GM12891 (cell line): ENCODE measurements around the gene IPCEF1.

Source experiments
- DNase-seq: peaks from one replicate; pipeline ENCODE4 v3.0.0; 2011; ENCODE audit warnings: low spot score; ENCODE audit not compliant: insufficient read length
- FAIRE-seq: peaks from 2 replicates; lab custom pipeline; 2011; peaks lifted over from hg19 to GRCh38; lab: Jason Lieb, UNC
- PAX5 ChIP-seq: IDR thresholded peaks from 2 replicates; pipeline ENCODE4 v1.6.1; 2011; ENCODE audit warnings: low read length, moderate library complexity, mild to moderate bottlenecking; ENCODE audit not compliant: insufficient read depth, severe bottlenecking
- POLR2A ChIP-seq: IDR thresholded peaks from 2 replicates; pipeline ENCODE4 v1.6.1; 2011; ENCODE audit warnings: low read depth, low read length, control low read depth
- POLR2AphosphoS5 ChIP-seq: IDR thresholded peaks from 2 replicates; pipeline ENCODE4 v1.6.1; 2011; ENCODE audit warnings: low read depth, low read length, control low read depth
- POU2F2 ChIP-seq: IDR thresholded peaks from 2 replicates; pipeline ENCODE4 v1.6.1; 2011; ENCODE audit warnings: low read depth, mild to moderate bottlenecking, control low read depth, low read length, moderate library complexity
- SPI1 ChIP-seq: IDR thresholded peaks from 2 replicates; pipeline ENCODE4 v1.6.1; 2011; ENCODE audit warnings: low read depth, low read length, control low read depth
- TAF1 ChIP-seq: IDR thresholded peaks from 2 replicates; pipeline ENCODE4 v1.6.1; 2011; ENCODE audit warnings: low read depth, low read length, control low read depth

IPCEF1 gene

DNA sequence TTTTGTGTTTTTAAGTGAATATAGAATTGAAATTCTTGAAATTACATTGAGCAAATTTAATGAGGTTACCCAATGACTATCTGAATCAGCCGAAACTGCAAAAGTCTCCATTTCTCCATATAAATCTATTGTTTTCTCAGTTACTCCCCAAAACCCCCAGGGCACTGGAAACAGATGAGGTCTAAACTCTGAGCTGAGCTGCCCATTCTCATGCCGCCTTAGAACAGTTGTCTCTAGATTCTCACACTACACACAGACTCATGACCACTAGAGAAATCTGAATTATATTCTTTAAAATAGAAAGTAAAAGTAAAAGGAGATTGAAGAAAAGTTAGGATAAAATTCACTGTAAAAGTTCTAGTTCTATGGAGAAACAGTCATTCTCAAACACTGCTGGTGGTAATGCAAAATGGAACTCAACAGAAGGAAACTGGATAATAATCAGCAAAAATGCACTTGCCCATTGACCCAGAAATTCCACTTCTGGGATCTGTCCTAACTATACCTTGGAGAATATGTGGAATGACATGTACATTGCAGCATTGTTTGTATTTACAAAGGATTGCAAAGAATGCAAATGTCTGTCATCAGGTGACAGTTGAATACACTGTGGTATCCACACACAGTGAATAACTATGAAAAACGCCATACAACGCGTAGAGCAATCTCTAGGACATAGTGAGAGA is 125.5 kb downstream of the IPCEF1 start:
- no peak for DNase-seq
- TF ChIP-seq PAX5: no peak
- TF ChIP-seq POLR2AphosphoS5: no peak
- no peak for TF ChIP-seq POU2F2
- no peak for TF ChIP-seq SPI1
- no peak for TF ChIP-seq POLR2A
- TF ChIP-seq TAF1: no peak

DNA sequence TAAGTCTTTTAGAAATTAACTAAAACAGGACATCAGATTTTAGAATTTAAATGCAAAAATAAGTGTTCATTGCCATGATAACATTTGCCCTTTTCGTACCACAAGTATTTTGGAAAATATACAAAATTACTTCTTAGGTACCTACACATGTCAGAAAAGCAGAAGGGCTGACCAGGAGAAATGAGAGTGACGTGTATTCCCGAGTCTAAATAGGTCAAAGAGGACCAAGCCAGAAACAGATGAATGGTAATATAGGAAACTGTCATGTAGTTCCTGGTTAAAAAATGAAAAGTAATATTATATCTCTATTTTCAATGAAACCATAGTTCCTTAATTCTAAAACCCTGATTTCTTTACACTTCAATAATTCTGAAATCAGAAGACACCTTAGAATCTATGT is 126.2 kb downstream of the IPCEF1 start:
- no peak for TF ChIP-seq TAF1
- no peak for TF ChIP-seq SPI1
- TF ChIP-seq POLR2AphosphoS5: no peak
- no peak for TF ChIP-seq PAX5
- no peak for TF ChIP-seq POLR2A
- no peak for TF ChIP-seq POU2F2
- no peak for FAIRE-seq
- DNase-seq: no peak

More for the DNA sequence above, 125.5 kb downstream of the IPCEF1 start:
- no peak for FAIRE-seq

GRCh38 chr6:154229786-154230185 is 126.8 kb downstream of the IPCEF1 start:
- TF ChIP-seq POLR2A: no peak
- peak; percentile 13 for FAIRE-seq

DNA sequence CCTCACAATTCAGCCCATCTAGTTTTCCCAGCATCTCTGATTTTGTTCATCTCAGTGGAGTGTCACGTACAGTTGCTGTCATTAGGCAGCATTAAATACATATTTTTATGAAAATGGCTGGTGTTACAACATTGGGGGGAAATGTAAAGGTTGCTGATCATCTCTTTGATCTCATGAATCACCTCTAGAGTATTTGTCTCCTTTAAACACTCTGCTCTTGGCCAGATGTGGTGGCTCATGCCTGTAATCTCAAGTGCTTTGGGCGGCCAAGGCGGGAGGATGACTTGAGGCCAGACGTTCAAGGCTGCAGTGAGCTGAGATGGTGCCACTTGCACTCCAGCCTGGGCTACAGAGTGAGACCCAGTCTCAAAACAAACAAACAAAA is 128.1 kb downstream of the IPCEF1 start:
- FAIRE-seq: no peak
- DNase-seq: no peak
- TF ChIP-seq POLR2A (no peak), POLR2AphosphoS5 (no peak), POU2F2 (no peak), SPI1 (no peak)

More at GRCh38 chr6:154229786-154230185, 126.8 kb downstream of the IPCEF1 start:
- DNase-seq: no peak

DNA sequence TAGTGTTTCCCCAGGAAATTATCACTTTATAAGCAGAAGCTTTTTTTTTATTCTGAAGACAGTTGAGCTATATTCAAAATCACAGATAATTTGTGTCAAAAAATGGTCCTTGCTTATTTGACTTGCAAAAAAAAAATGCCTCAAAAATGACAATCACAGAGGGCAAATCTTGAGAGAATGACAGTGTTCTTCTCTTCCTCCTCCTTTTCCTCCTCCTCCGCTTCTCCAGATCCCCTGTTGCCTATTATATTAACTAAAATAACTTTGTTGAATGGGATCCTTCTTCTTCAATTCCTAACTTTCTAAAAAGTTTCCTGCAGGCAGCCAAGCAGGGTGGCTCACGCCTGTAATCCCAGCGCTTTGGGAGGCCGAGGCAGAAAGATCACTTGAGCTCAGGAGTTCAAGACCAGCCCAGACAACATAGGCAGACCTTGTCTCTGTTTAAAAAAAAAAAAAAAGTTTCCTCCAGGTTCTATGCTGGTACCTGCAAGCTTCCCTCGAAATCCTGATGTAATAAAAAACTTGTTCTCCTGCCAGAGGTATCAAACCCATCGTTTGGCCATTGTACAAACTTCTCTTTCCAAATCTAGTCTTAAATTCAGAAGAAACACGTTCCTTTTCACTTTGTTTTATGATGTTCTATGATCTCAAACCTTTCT is 128.6 kb downstream of the IPCEF1 start:
- no peak for TF ChIP-seq POLR2AphosphoS5
- TF ChIP-seq TAF1: no peak
- no peak for TF ChIP-seq POLR2A
- TF ChIP-seq POU2F2: no peak
- TF ChIP-seq PAX5: no peak
- TF ChIP-seq SPI1: no peak
- FAIRE-seq: no peak
- DNase-seq: no peak

- FAIRE-seq (peak; percentile 45), DNase-seq (no peak)
- TF ChIP-seq POLR2AphosphoS5 (no peak), PAX5 (no peak), TAF1 (no peak), POLR2A (no peak), SPI1 (no peak), POU2F2 (no peak)
Observed at GRCh38 chr6:154226461-154226860, 130.1 kb downstream of the IPCEF1 start.

GRCh38 chr6:154223296-154223695 is 133.3 kb downstream of the IPCEF1 start:
- DNase-seq (no peak), FAIRE-seq (no peak)

DNA sequence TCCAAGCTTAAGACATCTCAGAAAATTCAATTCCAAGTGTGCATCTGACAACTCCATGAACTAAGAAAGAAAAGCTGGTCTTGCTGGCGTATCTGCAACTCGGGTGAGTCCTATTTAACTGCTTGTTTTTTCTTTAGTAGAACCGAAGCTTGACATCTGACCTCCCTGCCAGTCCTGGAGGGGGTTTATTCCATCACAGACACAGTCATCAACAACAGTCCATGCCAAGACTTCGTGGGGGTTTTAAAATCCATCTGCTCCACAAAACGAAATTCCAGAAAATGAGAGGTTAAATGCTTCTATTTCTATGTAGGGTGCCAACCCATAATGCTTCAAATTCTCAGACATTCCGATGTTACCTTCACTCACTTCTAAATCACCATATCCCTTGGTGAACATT is 133.9 kb downstream of the IPCEF1 start:
- no peak for DNase-seq
- FAIRE-seq: no peak
- TF ChIP-seq POU2F2 (no peak), PAX5 (no peak), SPI1 (no peak), POLR2A (no peak), TAF1 (no peak), POLR2AphosphoS5 (no peak)

More at GRCh38 chr6:154223296-154223695, 133.3 kb downstream of the IPCEF1 start:
- TF ChIP-seq POLR2A (no peak), POLR2AphosphoS5 (no peak), TAF1 (no peak), SPI1 (no peak), PAX5 (no peak), POU2F2 (no peak)

DNA sequence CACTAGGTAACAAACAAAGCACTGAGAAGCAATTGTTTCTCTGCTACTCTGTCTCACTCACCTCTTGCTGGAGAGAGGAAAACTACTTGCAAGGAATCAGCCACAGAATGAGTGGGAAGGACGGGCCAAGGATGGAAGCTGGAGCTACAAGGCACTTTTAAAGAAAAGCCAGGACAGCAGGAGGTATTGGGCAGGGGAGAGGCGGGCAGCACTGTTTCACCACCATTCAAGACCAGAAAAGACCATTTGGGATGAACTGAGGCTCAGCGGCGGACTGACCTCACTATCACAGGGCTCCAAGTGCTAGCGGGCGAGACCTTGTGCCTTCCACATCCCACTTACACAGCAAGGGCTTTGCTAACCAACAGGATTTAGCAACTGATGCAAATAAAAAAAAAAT is 137.4 kb downstream of the IPCEF1 start:
- no peak for DNase-seq
- FAIRE-seq: no peak
- no peak for TF ChIP-seq PAX5
- TF ChIP-seq TAF1: no peak
- no peak for TF ChIP-seq POLR2A
- TF ChIP-seq POU2F2: no peak
- TF ChIP-seq POLR2AphosphoS5: no peak
- TF ChIP-seq SPI1: no peak

DNA sequence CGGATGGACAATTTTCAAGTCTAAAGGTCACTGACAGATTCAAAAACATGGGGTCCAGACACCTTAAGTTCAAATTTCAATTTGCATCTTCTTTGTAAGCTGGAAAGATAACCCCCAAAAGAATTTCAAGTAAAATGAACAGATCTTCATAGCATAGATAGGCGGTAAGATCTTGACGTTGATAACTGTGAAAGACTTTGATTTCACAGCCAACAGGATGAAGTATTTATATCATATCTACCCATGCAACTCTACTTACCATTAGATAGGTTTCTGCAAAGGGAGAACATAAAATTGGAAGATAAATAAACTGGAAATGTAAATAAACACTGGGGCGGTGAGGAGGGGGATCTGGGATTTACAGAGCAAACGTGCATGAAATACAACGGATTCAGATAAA is 137.8 kb downstream of the IPCEF1 start:
- TF ChIP-seq POU2F2 (no peak), TAF1 (no peak), SPI1 (no peak), PAX5 (no peak), POLR2A (no peak), POLR2AphosphoS5 (no peak)
- FAIRE-seq: no peak

More for the DNA sequence above, 137.8 kb downstream of the IPCEF1 start:
- no peak for DNase-seq
